ENCODE measurements around the gene NFASC.

The NFASC gene

GRCh38 chr1:204900721-204901120 is 30.1 kb downstream of the NFASC start:
- TF ChIP-seq CTCF (IDR thresholded peaks at IDR 0.05): no peak

GRCh38 chr1:204902671-204903070 is 32.0 kb downstream of the NFASC start:
- no peaks in the 10 kb centered on the region for H3K9me3 ChIP-seq
- no peak overlapping the region for H3K4me3 ChIP-seq (ENCODE audit: low read depth in 1 of 2, low read length in 1 of 2)
- H3K27ac ChIP-seq: no peak overlapping the region
- H3K36me3 ChIP-seq: no peaks in the 10 kb centered on the region
- TF ChIP-seq CTCF (IDR thresholded peaks at IDR 0.05): no peak
- no peaks in the 10 kb centered on the region for H3K4me1 ChIP-seq (ENCODE audit: control insufficient read depth in 1 of 2, insufficient read depth in 1 of 2, low read depth in 1 of 2, low read length in 1 of 2)
- peaks cover 76% of the 10 kb centered on the region for H3K27me3 ChIP-seq

More at GRCh38 chr1:204900721-204901120, 30.1 kb downstream of the NFASC start:
- Histone ChIP-seq H3K27me3 (peaks cover 77% of the 10 kb centered on the region), H3K4me1 (ENCODE audit: control insufficient read depth in 1 of 2, insufficient read depth in 1 of 2, low read depth in 1 of 2, low read length in 1 of 2) (no peaks in the 10 kb centered on the region), H3K4me3 (ENCODE audit: low read depth in 1 of 2, low read length in 1 of 2) (no peak overlapping the region), H3K36me3 (no peaks in the 10 kb centered on the region), H3K27ac (no peak overlapping the region), H3K9me3 (no peaks in the 10 kb centered on the region)

- Histone ChIP-seq H3K9me3 (no peaks in the 10 kb centered on the region), H3K4me1 (ENCODE audit: control insufficient read depth in 1 of 2, insufficient read depth in 1 of 2, low read depth in 1 of 2, low read length in 1 of 2) (no peaks in the 10 kb centered on the region), H3K4me3 (ENCODE audit: low read depth in 1 of 2, low read length in 1 of 2) (no peak overlapping the region), H3K36me3 (no peaks in the 10 kb centered on the region), H3K27me3 (peaks cover 78% of the 10 kb centered on the region), H3K27ac (no peak overlapping the region)
- no peak for TF ChIP-seq CTCF (IDR thresholded peaks at IDR 0.05)
Measured at GRCh38 chr1:204904228-204904810, 33.7 kb downstream of the NFASC start.

GRCh38 chr1:204909109-204909508 is 38.4 kb downstream of the NFASC start:
- no peaks in the 10 kb centered on the region for H3K4me1 ChIP-seq (ENCODE audit: control insufficient read depth in 1 of 2, insufficient read depth in 1 of 2, low read depth in 1 of 2, low read length in 1 of 2)

GRCh38 chr1:204915861-204916495 is 45.3 kb downstream of the NFASC start:
- TF ChIP-seq CTCF (IDR thresholded peaks at IDR 0.05): no peak
- Histone ChIP-seq H3K27ac (no peak overlapping the region), H3K4me1 (ENCODE audit: control insufficient read depth in 1 of 2, insufficient read depth in 1 of 2, low read depth in 1 of 2, low read length in 1 of 2) (no peaks in the 10 kb centered on the region), H3K9me3 (no peaks in the 10 kb centered on the region), H3K4me3 (ENCODE audit: low read depth in 1 of 2, low read length in 1 of 2) (no peak overlapping the region), H3K27me3 (peaks cover 25% of the 10 kb centered on the region), H3K36me3 (no peaks in the 10 kb centered on the region)

More at GRCh38 chr1:204909109-204909508, 38.4 kb downstream of the NFASC start:
- Histone ChIP-seq H3K36me3 (no peaks in the 10 kb centered on the region), H3K27me3 (peaks cover 72% of the 10 kb centered on the region), H3K27ac (no peak overlapping the region), H3K9me3 (no peaks in the 10 kb centered on the region), H3K4me3 (ENCODE audit: low read depth in 1 of 2, low read length in 1 of 2) (no peak overlapping the region)
- TF ChIP-seq CTCF (IDR thresholded peaks at IDR 0.05): no peak

Data from neutrophil (primary cell).